Pons (tissue), 1 donor: ENCODE results near the gene SLC7A6OS.

Experiments used
- DNase-seq: peaks from one replicate; pipeline ENCODE4 v3.0.0-alpha.2; 2016; ENCODE audit warnings: low spot score

SLC7A6OS gene

DNA sequence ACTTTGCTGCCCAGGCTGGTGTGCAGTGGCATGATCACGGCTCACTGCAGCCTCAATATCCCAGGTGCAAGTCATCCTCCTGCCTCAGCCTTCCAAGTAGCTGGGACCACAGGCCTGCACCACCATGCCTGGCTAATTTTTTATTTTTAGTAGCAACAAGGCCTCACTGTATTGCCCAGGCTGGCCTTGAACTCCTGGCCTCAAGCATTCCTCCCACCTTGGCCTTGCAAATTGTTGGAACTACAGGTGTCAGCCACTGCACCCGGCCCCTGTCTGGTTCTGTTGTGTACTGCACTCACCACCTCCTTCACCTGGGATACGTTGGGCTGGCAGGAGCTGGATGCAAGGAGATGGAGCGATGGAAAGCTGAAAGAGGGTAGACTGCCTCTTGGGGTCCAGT is 57.0 kb downstream of the SLC7A6OS start:
- DNase-seq, result no peak

DNA sequence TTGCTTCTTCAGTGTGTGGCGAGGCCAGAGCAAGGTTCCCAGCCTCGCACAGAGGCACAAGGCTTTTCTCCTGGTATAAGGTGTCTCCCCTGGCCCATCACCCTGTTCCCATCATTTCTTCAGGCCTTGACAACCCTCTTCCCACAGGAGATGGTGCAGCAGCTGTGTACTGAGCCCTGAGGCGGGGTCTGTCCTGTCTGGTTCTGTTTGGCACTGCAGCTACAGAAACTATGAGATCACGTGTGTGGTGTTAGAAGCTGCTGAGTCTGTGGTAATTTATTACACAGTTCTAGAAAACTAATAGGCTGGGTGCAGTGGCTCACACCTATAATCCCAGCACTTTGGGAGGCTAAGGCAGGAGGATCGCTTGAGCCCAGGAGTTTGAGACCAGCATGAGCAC is 58.4 kb downstream of the SLC7A6OS start:
- no peak for DNase-seq

DNA sequence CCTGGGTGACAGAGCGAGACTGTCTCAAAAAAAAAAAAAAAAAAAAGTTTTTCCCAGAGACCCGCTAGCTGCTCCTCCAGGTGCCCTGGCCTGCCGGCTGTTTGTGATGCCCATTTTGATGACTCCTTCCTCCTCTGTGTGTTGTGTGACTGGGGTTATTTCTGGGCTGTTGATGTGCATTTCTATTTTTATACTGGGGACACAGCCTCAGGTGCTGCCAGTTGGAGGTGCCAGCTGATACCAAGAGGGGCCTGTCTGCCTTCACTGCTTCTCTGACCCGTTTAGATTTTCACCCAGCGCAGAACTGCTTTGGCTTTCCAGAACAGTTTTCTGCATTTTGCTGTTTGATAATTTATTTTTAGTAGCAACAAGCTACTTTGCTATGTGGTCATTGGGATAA is 58.9 kb downstream of the SLC7A6OS start:
- DNase-seq, result no peak

DNA sequence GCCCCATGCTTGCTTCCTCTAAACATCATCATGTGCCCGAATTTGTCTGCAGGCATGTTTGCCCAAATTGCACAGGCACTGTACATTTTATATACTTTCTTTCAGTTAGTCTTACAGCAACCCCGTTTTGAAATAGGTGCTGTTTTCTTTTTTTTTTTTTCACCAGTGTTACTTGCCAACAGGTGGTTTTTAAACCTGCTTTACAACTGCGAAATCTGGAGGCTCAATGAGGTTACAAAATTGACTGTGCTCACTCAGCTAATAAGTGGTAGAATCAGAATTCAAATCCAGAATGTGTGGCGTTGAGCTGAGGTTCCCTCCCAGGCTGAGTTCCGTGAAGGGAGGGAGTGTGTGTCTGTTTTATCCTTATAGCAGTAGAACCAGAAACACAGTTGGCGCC is 59.8 kb downstream of the SLC7A6OS start:
- DNase-seq, result no peak

DNA sequence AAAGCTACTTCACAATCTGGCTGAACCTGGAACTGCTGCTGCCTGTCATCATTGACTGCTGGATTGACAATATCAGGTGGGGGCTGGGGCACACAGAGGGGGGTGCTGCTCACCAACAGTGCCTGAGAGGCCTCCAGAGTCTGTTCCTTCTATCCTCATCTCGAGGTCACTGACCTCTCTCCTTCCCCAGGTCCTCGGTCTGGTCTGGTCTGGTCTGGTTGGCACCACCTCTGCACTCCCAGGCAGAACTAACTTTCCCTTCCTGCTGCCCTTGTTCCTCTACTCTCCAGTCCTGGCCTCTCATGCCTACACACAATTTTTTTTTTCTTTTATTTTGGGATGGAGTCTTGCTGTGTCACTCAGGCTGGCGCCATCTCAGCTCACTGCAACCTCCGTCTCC is 61.4 kb downstream of the SLC7A6OS start:
- no peak for DNase-seq
